Stimulated activated CD8-positive, alpha-beta memory T cell treated with anti-CD3 and anti-CD28 coated beads, Interleukin-4, amount 100 ng/mL, for 48 hours (primary cell): ENCODE data around the gene CEMIP2.

Experiments
- DNase-seq: peaks from one replicate; pipeline ENCODE4 v3.0.0-alpha.2; 2020

The CEMIP2 gene

DNA sequence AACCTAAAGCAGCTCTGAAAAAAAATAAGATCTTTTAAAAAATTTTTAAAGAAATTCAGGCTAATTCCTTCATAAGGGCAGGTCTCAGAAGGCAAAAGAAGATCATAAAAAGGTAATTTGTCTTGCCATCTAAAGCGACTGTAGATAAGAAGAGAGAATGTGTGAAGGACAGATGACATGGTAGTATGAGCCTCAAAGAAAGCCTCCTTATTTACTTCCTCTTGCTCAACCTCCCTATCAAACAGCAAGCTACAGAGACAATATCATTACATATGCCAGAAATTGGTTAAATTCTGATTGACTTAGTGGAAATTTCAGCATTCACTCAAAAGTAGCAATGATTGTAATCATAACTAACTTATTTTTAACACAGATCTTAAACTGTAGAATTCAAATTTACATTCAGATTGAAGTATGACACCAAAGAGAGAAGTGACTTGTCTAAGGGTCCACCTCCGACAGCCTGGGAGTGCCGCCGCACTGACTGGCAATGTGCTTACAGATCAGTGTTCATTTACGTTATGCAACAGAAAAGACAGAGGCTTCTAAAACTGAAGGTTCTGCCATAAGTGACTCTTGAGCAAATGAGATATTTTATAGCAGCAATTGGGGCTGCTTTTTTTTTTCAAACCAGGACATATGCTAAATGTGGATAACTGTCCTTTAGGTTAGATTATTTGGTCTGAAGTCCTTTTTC is 132.0 kb downstream of the CEMIP2 start:
- no peak for DNase-seq

DNA sequence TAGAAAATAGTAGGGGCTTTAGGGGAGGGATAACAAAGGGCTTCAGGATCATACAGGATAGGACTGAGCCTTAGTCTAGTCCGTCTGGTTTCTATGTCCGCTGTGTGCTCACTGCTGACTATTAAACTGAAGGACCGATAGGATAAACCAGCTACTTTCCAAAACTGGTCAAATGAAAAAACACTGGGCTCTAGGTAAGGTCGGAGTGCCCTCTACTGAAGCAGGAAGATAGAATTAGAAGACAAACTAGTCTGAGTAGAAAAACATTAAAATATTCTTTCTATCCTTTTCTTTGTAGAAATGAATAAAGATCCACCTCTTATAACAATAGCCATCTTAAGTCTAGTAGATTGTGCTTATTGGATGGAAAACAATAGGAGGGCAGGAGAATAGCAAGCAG is 133.6 kb downstream of the CEMIP2 start:
- DNase-seq: no peak
